Measurements from ENCODE around the gene PLCL2. TPM values are rescaled to one million over a fixed set of nuclear protein-coding genes. Genes with fewer than 3 reads are reported as not detected.
"Not testable (repeated sequence)": the region's sequence is repeated elsewhere in the genome, so short reads cannot be mapped to it uniquely, and the experiment has no call there.

PLCL2 gene
- total RNA-seq, 1 donor from 2014 or later, result 5.6 TPM

DNA sequence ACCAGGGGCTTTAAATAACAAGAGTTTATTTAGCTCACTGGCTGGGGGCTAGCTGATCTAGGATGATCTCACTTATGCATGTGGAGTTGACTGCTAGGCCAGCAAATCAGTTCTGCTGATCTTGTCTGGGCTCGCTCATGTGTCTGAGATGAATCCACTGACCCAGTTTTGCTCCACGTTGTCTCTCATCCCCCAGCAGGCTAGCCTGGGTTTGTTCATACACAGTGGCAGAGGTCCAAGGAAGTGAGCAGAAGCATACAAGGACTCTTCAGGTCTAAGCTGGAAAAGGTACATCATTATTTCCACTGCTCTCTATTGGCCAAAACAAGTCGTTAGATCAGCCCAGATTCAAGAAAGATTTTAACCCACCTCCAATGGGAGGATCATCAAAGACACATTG, 238.0 kb downstream of the PLCL2 start:
- no peak overlapping the region for H3K4me3 ChIP-seq
- intact Hi-C loops (cut with DNase I), result no loop called here
- DNase-seq (ENCODE audit: extremely low spot score in 2 of 2), result peak in 1 of 2 donors; percentile 84
- no peaks in the 10 kb centered on the region for H3K4me1 ChIP-seq
- TF ChIP-seq POLR2AphosphoS5 (IDR thresholded peaks at IDR 0.05; ENCODE audit: insufficient read depth in 1 of 2, low read depth in 1 of 2) (no peak), POLR2A (IDR thresholded peaks at IDR 0.05) (no peak), CTCF (IDR thresholded peaks at IDR 0.05) (no peak)
- no peaks in the 10 kb centered on the region for H3K9me3 ChIP-seq
- no peaks in the 10 kb centered on the region for H3K36me3 ChIP-seq
- no peak overlapping the region for H3K27ac ChIP-seq
- H3K27me3 ChIP-seq, result no peaks in the 10 kb centered on the region

DNA sequence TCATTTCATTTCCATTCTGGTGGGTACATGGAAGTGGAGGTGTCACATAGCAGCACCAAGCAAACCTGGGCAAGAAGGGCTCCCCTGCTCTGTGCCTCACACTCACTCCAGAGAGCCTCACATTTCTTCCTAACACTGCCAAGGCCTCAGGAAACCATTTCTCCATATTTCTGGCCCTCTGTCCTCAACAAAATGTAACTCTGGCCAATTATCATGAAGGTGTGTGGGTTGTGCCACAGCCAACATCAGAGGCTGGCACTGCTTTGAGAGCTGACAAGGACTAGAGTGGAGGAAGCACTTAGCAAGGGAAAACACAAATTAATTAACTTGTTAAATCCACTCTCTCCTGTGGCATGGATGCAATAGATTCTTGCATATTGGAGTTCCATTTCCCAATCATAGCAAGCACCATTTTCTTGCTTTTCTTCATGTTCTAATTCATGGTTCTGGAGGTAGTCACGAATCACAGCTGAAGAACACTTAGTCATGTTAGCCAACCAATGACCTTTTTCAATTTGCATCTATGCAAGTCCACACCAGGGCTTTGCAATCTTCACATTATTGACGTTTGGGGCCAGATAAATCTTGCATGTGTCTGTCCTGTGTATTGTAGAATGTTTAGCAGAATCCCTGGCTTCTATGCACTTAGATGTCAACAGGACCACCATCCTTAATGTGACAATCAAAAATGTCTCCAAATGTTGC, 241.1 kb downstream of the PLCL2 start:
- Histone ChIP-seq H3K4me1 (no peaks in the 10 kb centered on the region), H3K36me3 (no peaks in the 10 kb centered on the region), H3K4me3 (no peak overlapping the region), H3K27ac (no peak overlapping the region), H3K9me3 (no peaks in the 10 kb centered on the region), H3K27me3 (no peaks in the 10 kb centered on the region)
- DNase-seq (ENCODE audit: extremely low spot score in 2 of 2), result peak; percentile 31 to 37
- intact Hi-C loops (cut with DNase I), result no loop called here
- TF ChIP-seq POLR2AphosphoS5 (IDR thresholded peaks at IDR 0.05; ENCODE audit: insufficient read depth in 1 of 2, low read depth in 1 of 2) (no peak), CTCF (IDR thresholded peaks at IDR 0.05) (no peak), POLR2A (IDR thresholded peaks at IDR 0.05) (no peak)

DNA sequence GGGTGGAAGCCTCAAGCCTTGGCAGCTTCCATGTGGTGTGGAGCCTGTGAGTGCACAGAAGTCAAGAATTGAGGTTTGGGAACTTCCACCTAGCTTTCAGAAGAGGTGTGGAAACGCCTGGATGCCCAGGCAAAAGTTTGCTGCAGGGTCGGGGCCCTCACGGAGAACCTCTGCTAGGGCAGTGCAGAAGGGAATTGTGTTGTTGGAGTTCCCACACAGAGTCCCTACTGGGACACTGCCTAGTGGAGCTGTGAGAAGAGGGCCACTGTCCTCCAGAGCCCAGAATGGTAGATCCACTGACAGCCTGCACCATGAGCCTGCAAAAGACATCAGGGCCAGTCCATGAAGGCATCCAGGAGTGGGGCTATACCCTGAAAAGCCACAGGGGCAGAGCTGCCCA, 243.9 kb downstream of the PLCL2 start:
- intact Hi-C loops (cut with DNase I), result not testable (repeated sequence)

GRCh38 chr3:17129556-17129955, 244.8 kb downstream of the PLCL2 start:
- Histone ChIP-seq H3K27me3 (no peaks in the 10 kb centered on the region), H3K9me3 (no peaks in the 10 kb centered on the region), H3K4me3 (no peak overlapping the region), H3K4me1 (no peaks in the 10 kb centered on the region), H3K27ac (no peak overlapping the region), H3K36me3 (no peaks in the 10 kb centered on the region)
- peak in 1 of 2 donors; percentile 29 for DNase-seq (ENCODE audit: extremely low spot score in 2 of 2)
- intact Hi-C loops (cut with DNase I), result no loop called here
- TF ChIP-seq POLR2A (IDR thresholded peaks at IDR 0.05) (no peak), CTCF (IDR thresholded peaks at IDR 0.05) (no peak), POLR2AphosphoS5 (IDR thresholded peaks at IDR 0.05; ENCODE audit: insufficient read depth in 1 of 2, low read depth in 1 of 2) (no peak)

More for the DNA sequence above, 243.9 kb downstream of the PLCL2 start:
- not testable (repeated sequence) for H3K27ac ChIP-seq, H3K4me1 ChIP-seq, H3K36me3 ChIP-seq, H3K27me3 ChIP-seq, H3K9me3 ChIP-seq, H3K4me3 ChIP-seq
- DNase-seq (ENCODE audit: extremely low spot score in 2 of 2), result peak; percentile 34 to 47

GRCh38 chr3:17130956-17131355, 246.2 kb downstream of the PLCL2 start:
- peak; percentile 43 to 67 for DNase-seq (ENCODE audit: extremely low spot score in 2 of 2)
- no peak overlapping the region for H3K27ac ChIP-seq
- H3K9me3 ChIP-seq, result no peaks in the 10 kb centered on the region
- no peaks in the 10 kb centered on the region for H3K27me3 ChIP-seq
- H3K36me3 ChIP-seq, result no peaks in the 10 kb centered on the region
- H3K4me3 ChIP-seq, result no peak overlapping the region
- intact Hi-C loops (cut with DNase I), result no loop called here
- no peaks in the 10 kb centered on the region for H3K4me1 ChIP-seq
- no peak for TF ChIP-seq CTCF (IDR thresholded peaks at IDR 0.05)
- TF ChIP-seq POLR2AphosphoS5 (IDR thresholded peaks at IDR 0.05; ENCODE audit: insufficient read depth in 1 of 2, low read depth in 1 of 2), result no peak
- no peak for TF ChIP-seq POLR2A (IDR thresholded peaks at IDR 0.05)

All from vagina (tissue), 2 donors.